HEK293 (cell line): ENCODE results near the gene TCP11X2.
A peak's percentile ranks its signal among the peaks of the same experiment; 100 is the strongest.

Experiments used
- CTCF ChIA-PET: fragments of 350-600 bp; formaldehyde crosslinking; extraction: SDS; loops from one replicate; lab custom pipeline; 2021; ENCODE audit warnings: antibody characterized with exemption; lab: Yijun Ruan, JAX
- POLR2A ChIA-PET: fragments of 300-600 bp; formaldehyde crosslinking; extraction: SDS; loops from one replicate; lab custom pipeline; 2020; ENCODE audit warnings: antibody characterized with exemption, inconsistent platforms; lab: Yijun Ruan, JAX
- H3K27ac ChIP-seq: fragments of 200-500 bp; sonication (Bioruptor generic); 2 replicates; pipeline ENCODE4 v1.5.1; 2014; ENCODE audit warnings: low read depth, low read length, control low read depth, inconsistent platforms; ENCODE audit errors: extremely low read depth
- H3K36me3 ChIP-seq, 2 experiments: fragments of 200-500 bp in 1 of 2; sonication (Bioruptor generic) in 1 of 2; 1 replicate in 1 of 2; 2 replicates in 1 of 2; pipeline ENCODE4 v1.5.1; 2014 to 2017; ENCODE audit warnings: inconsistent platforms in 2 of 2, low read length in 2 of 2; ENCODE audit not compliant: control insufficient read depth in 2 of 2, insufficient read depth in 1 of 2
- H3K4me1 ChIP-seq: fragments of 200-500 bp; sonication (Bioruptor generic); 2 replicates; pipeline ENCODE4 v1.5.1; 2014; ENCODE audit warnings: mild to moderate bottlenecking, low read length, inconsistent platforms; ENCODE audit not compliant: control insufficient read depth, insufficient read depth
- H3K4me3 ChIP-seq: 2 replicates; pipeline ENCODE4 v1.5.1; 2011; ENCODE audit warnings: low read depth, mild to moderate bottlenecking, control low read depth, low read length, moderate library complexity
- H3K9me3 ChIP-seq: fragments of 200-500 bp; sonication (Bioruptor generic); 2 replicates; pipeline ENCODE4 v1.5.1; 2014; ENCODE audit warnings: low read depth, low read length, inconsistent platforms; ENCODE audit not compliant: control insufficient read depth, insufficient read depth
- CTCF ChIP-seq: fragments of 450-650 bp; formaldehyde crosslinking; IDR thresholded peaks from 2 replicates; pipeline ENCODE4 v1.5.1; 2016; ENCODE audit warnings: missing biosample characterization, missing genetic modification characterization
- FEZF1 ChIP-seq: fragments of 450-650 bp; formaldehyde crosslinking; IDR thresholded peaks from 2 replicates; pipeline ENCODE4 v1.5.1; 2016; ENCODE audit warnings: missing biosample characterization, missing genetic modification characterization
- HOXC10 ChIP-seq: sonication (generic); formaldehyde crosslinking; IDR thresholded peaks from 2 replicates; pipeline ENCODE4 v1.8.1; 2023; ENCODE audit warnings: mild to moderate bottlenecking, missing genetic modification reagents
- HOXD13 ChIP-seq: sonication (generic); formaldehyde crosslinking; IDR thresholded peaks from 2 replicates; pipeline ENCODE4 v1.8.0; 2022; ENCODE audit warnings: missing genetic modification reagents, borderline replicate concordance
- MYNN ChIP-seq: fragments of 450-650 bp; formaldehyde crosslinking; IDR thresholded peaks from 2 replicates; pipeline ENCODE4 v1.5.1; 2016; ENCODE audit warnings: missing biosample characterization, missing genetic modification characterization, borderline replicate concordance
- SETDB1 ChIP-seq: IDR thresholded peaks from one replicate; pipeline ENCODE4 v1.6.1; 2017; ENCODE audit warnings: mild to moderate bottlenecking, low read length, moderate library complexity, mixed read lengths; ENCODE audit not compliant: insufficient read length
- SP3 ChIP-seq: fragments of 450-650 bp; formaldehyde crosslinking; IDR thresholded peaks from 2 replicates; pipeline ENCODE4 v1.5.1; 2016; ENCODE audit warnings: missing biosample characterization, missing genetic modification characterization
- WT1 ChIP-seq: fragments of 450-650 bp; formaldehyde crosslinking; IDR thresholded peaks from 2 replicates; pipeline ENCODE4 v1.5.1; 2016; ENCODE audit warnings: missing biosample characterization, missing genetic modification characterization
- ZBTB17 ChIP-seq: fragments of 450-650 bp; formaldehyde crosslinking; IDR thresholded peaks from 2 replicates; pipeline ENCODE4 v1.5.1; 2016; ENCODE audit warnings: missing biosample characterization, missing genetic modification characterization
- ZBTB20 ChIP-seq: fragments of 450-650 bp; formaldehyde crosslinking; IDR thresholded peaks from 2 replicates; pipeline ENCODE4 v1.5.1; 2016; ENCODE audit warnings: missing biosample characterization, missing genetic modification characterization
- ZBTB26 ChIP-seq: fragments of 450-650 bp; formaldehyde crosslinking; optimal IDR thresholded peaks from 2 replicates; pipeline ENCODE3; 2016; ENCODE audit warnings: missing biosample characterization, mild to moderate bottlenecking, missing genetic modification characterization
- ZBTB48 ChIP-seq: fragments of 450-650 bp; formaldehyde crosslinking; IDR thresholded peaks from 2 replicates; pipeline ENCODE4 v1.5.1; 2016; ENCODE audit warnings: missing biosample characterization, missing genetic modification characterization
- ZFP69B ChIP-seq: fragments of 450-650 bp; formaldehyde crosslinking; IDR thresholded peaks from 2 replicates; pipeline ENCODE4 v1.5.1; 2016; ENCODE audit warnings: missing biosample characterization, missing genetic modification characterization
- ZNF132 ChIP-seq: fragments of 450-650 bp; formaldehyde crosslinking; IDR thresholded peaks from 2 replicates; pipeline ENCODE4 v1.5.1; 2017; ENCODE audit warnings: missing biosample characterization, missing genetic modification characterization, borderline replicate concordance
- ZNF157 ChIP-seq: fragments of 450-650 bp; formaldehyde crosslinking; IDR thresholded peaks from 2 replicates; pipeline ENCODE4 v1.5.1; 2016; ENCODE audit warnings: missing biosample characterization, missing genetic modification characterization
- ZNF174 ChIP-seq: fragments of 450-650 bp; formaldehyde crosslinking; IDR thresholded peaks from 2 replicates; pipeline ENCODE4 v1.5.0; 2017; ENCODE audit warnings: missing biosample characterization, mild to moderate bottlenecking, missing genetic modification characterization
- ZNF341 ChIP-seq: fragments of 450-650 bp; formaldehyde crosslinking; IDR thresholded peaks from 2 replicates; pipeline ENCODE4; 2016; ENCODE audit warnings: low read depth, missing biosample characterization, missing genetic modification characterization
- ZNF394 ChIP-seq: fragments of 450-650 bp; formaldehyde crosslinking; IDR thresholded peaks from 2 replicates; pipeline ENCODE4 v1.5.1; 2016; ENCODE audit warnings: missing biosample characterization, missing genetic modification characterization, mild to moderate bottlenecking, moderate library complexity, borderline replicate concordance
- ZNF48 ChIP-seq: fragments of 450-650 bp; formaldehyde crosslinking; IDR thresholded peaks from 2 replicates; pipeline ENCODE4 v1.5.1; 2016; ENCODE audit warnings: missing biosample characterization, missing genetic modification characterization
- ZNF585B ChIP-seq: fragments of 450-650 bp; formaldehyde crosslinking; IDR thresholded peaks from 2 replicates; pipeline ENCODE4 v1.5.1; 2016; ENCODE audit warnings: missing biosample characterization, missing genetic modification characterization
- ZNF707 ChIP-seq: fragments of 450-650 bp; formaldehyde crosslinking; IDR thresholded peaks from 2 replicates; pipeline ENCODE4 v1.5.1; 2016; ENCODE audit warnings: missing biosample characterization, missing genetic modification characterization
- ZSCAN30 ChIP-seq: fragments of 450-650 bp; IDR thresholded peaks from 2 replicates; pipeline ENCODE4 v1.5.1; 2018; ENCODE audit warnings: missing biosample characterization, mild to moderate bottlenecking, missing genetic modification characterization, moderate library complexity

The TCP11X2 gene

GRCh38 chrX:102515975-102516941 is 44.6 kb upstream of the TCP11X2 start, which contains the start of gene TMSB15A (continued):
- peak; percentile 77 for TF ChIP-seq ZBTB20 (tag by site-specific recombination)
- no peak for TF ChIP-seq FEZF1 (tag by site-specific recombination)
- TF ChIP-seq ZNF132 (tag by site-specific recombination) = no peak
- TF ChIP-seq ZBTB26 (tag by site-specific recombination) = peak; percentile 76
- TF ChIP-seq ZFP69B (tag by site-specific recombination) = no peak

GRCh38 chrX:102514536-102514935 is 42.9 kb upstream of the TCP11X2 start:
- H3K4me3 ChIP-seq = no peak overlapping the region
- CTCF ChIA-PET = no interaction called here
- H3K36me3 ChIP-seq = peaks cover 0 to 11% of the 10 kb centered on the region in 2 experiments; a peak in 1 of 3 replicates
- no peaks in the 10 kb centered on the region for H3K4me1 ChIP-seq
- H3K27ac ChIP-seq = no peak overlapping the region
- TF ChIP-seq ZNF341 (tag by site-specific recombination) = no peak
- TF ChIP-seq ZNF707 = no peak
- TF ChIP-seq CTCF = no peak
- no peak for TF ChIP-seq ZSCAN30 (tag by site-specific recombination)
- TF ChIP-seq ZBTB17 (tag by site-specific recombination) = no peak
- TF ChIP-seq HOXD13 (CRISPR knock-in tag) = no peak
- no peak for TF ChIP-seq WT1 (tag by site-specific recombination)
- TF ChIP-seq HOXC10 (CRISPR knock-in tag) = no peak
- no peak for TF ChIP-seq MYNN (tag by site-specific recombination)
- TF ChIP-seq ZNF174 = no peak
- TF ChIP-seq ZNF394 (tag by site-specific recombination) = no peak
- TF ChIP-seq SP3 (tag by site-specific recombination) = no peak
- no peak for TF ChIP-seq ZNF48 (tag by site-specific recombination)
- no peaks in the 10 kb centered on the region; the same call in 1 of the 2 replicates for H3K9me3 ChIP-seq
- POLR2A ChIA-PET = no interaction called here

GRCh38 chrX:102498732-102499131 is 27.1 kb upstream of the TCP11X2 start:
- TF ChIP-seq ZBTB48 (tag by site-specific recombination) (no peak), ZNF585B (peak; percentile 96), ZNF157 (tag by site-specific recombination) (no peak), SETDB1 (peak; percentile 43)
- H3K4me3 ChIP-seq = no peak overlapping the region
- no peaks in the 10 kb centered on the region for H3K36me3 ChIP-seq
- POLR2A ChIA-PET = no interaction called here
- H3K27ac ChIP-seq = no peak overlapping the region
- no peaks in the 10 kb centered on the region for H3K9me3 ChIP-seq
- CTCF ChIA-PET = interaction anchor here (0.6 kb wide), 1 partner anchor 147 kb away, joined by 3 read pairs; no protein-coding TSS in a partner anchor
- no peaks in the 10 kb centered on the region for H3K4me1 ChIP-seq
